Posterior cingulate gyrus (tissue), 11 donors: ENCODE measurements around the gene C19orf53.
"Not testable (repeated sequence)": the region's sequence is repeated elsewhere in the genome, so short reads cannot be mapped to it uniquely, and the experiment has no call there.

Experiments used
- DNase-seq, 10 donors: peaks; one replicate each; pipeline versions ENCODE4 v3.0.0 to v3.0.0-alpha.2; 2020 to 2021; ENCODE audit warnings: mixed read lengths in 3 of 10
- intact Hi-C: fragments of 100-400 bp; cut with DNase I; formaldehyde crosslinking; loops from one replicate; pipeline ENCODE4 v1.15.1; 2023

C19orf53 gene

GRCh38 chr19:13762635-13763235, 11.5 kb upstream of the C19orf53 start:
- DNase-seq, result no peak
- intact Hi-C loops, result no loop called here

- intact Hi-C loops, result no loop called here
Measured at GRCh38 chr19:13763265-13763664, 11.0 kb upstream of the C19orf53 start.

GRCh38 chr19:13764101-13764807, 10.0 kb upstream of the C19orf53 start, which contains the start of gene MRI1:
MRI1 (plus strand) TSS chr19:13764522; CDS start chr19:13764589, 67 bp downstream.
- intact Hi-C loops, result no loop called here
- peak; percentile 65 to 98 (median 86) for DNase-seq

More at GRCh38 chr19:13763265-13763664, 11.0 kb upstream of the C19orf53 start:
- no peak for DNase-seq

GRCh38 chr19:13764821-13765394, 9.3 kb upstream of the C19orf53 start:
- peak in 2 of 10 donors; percentile 78 to 87 for DNase-seq
- intact Hi-C loops, result no loop called here

GRCh38 chr19:13765395-13766094, 8.7 kb upstream of the C19orf53 start:
- DNase-seq, result no peak
- intact Hi-C loops, result no loop called here

- intact Hi-C loops, result no loop called here
- no peak for DNase-seq
Measured at GRCh38 chr19:13766095-13766481, 8.2 kb upstream of the C19orf53 start.

- DNase-seq, result no peak
- intact Hi-C loops, result no loop called here
Measured at GRCh38 chr19:13768510-13768909, 5.7 kb upstream of the C19orf53 start.

- intact Hi-C loops, result no loop called here
- DNase-seq, result no peak
Measured at GRCh38 chr19:13770013-13770635, 4.1 kb upstream of the C19orf53 start.

GRCh38 chr19:13778398-13778797, 4.1 kb downstream of the C19orf53 start:
- intact Hi-C loops, result no loop called here
- no peak for DNase-seq

- no peak for DNase-seq
Measured at GRCh38 chr19:13778847-13779246, 4.6 kb downstream of the C19orf53 start.

GRCh38 chr19:13779794-13780193, 5.5 kb downstream of the C19orf53 start:
- DNase-seq, intact Hi-C loops: not testable (repeated sequence)

More at GRCh38 chr19:13778847-13779246, 4.6 kb downstream of the C19orf53 start:
- intact Hi-C loops, result no loop called here

GRCh38 chr19:13781547-13781946, 7.3 kb downstream of the C19orf53 start:
- peak in 5 of 10 donors; percentile 20 to 91 (median 40) for DNase-seq
- intact Hi-C loops, result no loop called here

GRCh38 chr19:13782537-13782936, 8.3 kb downstream of the C19orf53 start:
- no peak for DNase-seq
- intact Hi-C loops, result no loop called here

GRCh38 chr19:13783565-13784500, 9.6 kb downstream of the C19orf53 start:
- DNase-seq, result no peak
- intact Hi-C loops, result loop anchor here (2.0 kb wide), 1 partner anchor 79 kb away; no protein-coding TSS in a partner anchor

- DNase-seq, result peak in 9 of 10 donors; percentile 32 to 94 (median 66)
- intact Hi-C loops, result loop anchor here (2.0 kb wide), 1 partner anchor 78 kb away; no protein-coding TSS in a partner anchor
Measured at GRCh38 chr19:13784731-13785452, 10.6 kb downstream of the C19orf53 start.

- intact Hi-C loops, result no loop called here
- DNase-seq, result no peak
Measured at GRCh38 chr19:13788991-13789390, 14.7 kb downstream of the C19orf53 start.

GRCh38 chr19:13790354-13790753, 16.1 kb downstream of the C19orf53 start:
- intact Hi-C loops, result no loop called here
- DNase-seq, result no peak

GRCh38 chr19:13793317-13793716, 19.1 kb downstream of the C19orf53 start:
- intact Hi-C loops, DNase-seq: not testable (repeated sequence)

- intact Hi-C loops, result no loop called here
- DNase-seq, result peak in 1 of 10 donors; percentile 22
Measured at GRCh38 chr19:13794398-13794756, 20.1 kb downstream of the C19orf53 start.
